Kidney (tissue), 14 donors: ENCODE measurements around the gene HEMGN. TPM values are rescaled to one million over a fixed set of nuclear protein-coding genes. Genes with fewer than 3 reads are reported as not detected.

Experiments
- DNase-seq, 5 donors: peaks; one replicate each; pipeline ENCODE4 v3.0.0-alpha.2; 2013 to 2020
- FAIRE-seq: peaks from 2 replicates; lab custom pipeline; 2012; peaks lifted over from hg19 to GRCh38; lab: Jason Lieb, UNC
- H3K27ac ChIP-seq, 2 donors: one replicate each; pipeline ENCODE4 v1.7.0; 2013; ENCODE audit warnings: low read depth in 2 of 2, low read length in 2 of 2, inconsistent platforms in 1 of 2
- H3K27me3 ChIP-seq: one replicate; pipeline ENCODE4 v1.7.1; 2013; ENCODE audit warnings: low read length, inconsistent platforms; ENCODE audit not compliant: control insufficient read depth, insufficient read depth
- H3K36me3 ChIP-seq, 3 donors: one replicate each; pipeline versions ENCODE4 v1.7.0 to v1.7.1; 2013; ENCODE audit warnings: low read length in 3 of 3, control low read depth in 1 of 3, inconsistent platforms in 1 of 3; ENCODE audit not compliant: insufficient read depth in 3 of 3, control insufficient read depth in 2 of 3
- H3K4me1 ChIP-seq, 3 donors: one replicate each; pipeline versions ENCODE4 v1.7.0 to v1.7.1; 2013; ENCODE audit warnings: low read length in 3 of 3, inconsistent platforms in 1 of 3, low read depth in 1 of 3; ENCODE audit not compliant: control insufficient read depth in 2 of 3, insufficient read depth in 2 of 3
- H3K4me3 ChIP-seq, 3 donors: one replicate each; pipeline versions ENCODE4 v1.7.0 to v1.8.1; 2013; ENCODE audit warnings: low read length in 3 of 3, control low read depth in 1 of 3, inconsistent platforms in 1 of 3
- H3K9ac ChIP-seq, 3 donors: one replicate each; pipeline versions ENCODE4 v1.7.0 to v1.7.1; 2013; ENCODE audit warnings: low read length in 3 of 3, control low read depth in 1 of 3, inconsistent platforms in 1 of 3
- H3K9me3 ChIP-seq, 3 donors: one replicate each; pipeline versions ENCODE4 v1.7.0 to v1.7.1; 2013; ENCODE audit warnings: low read length in 3 of 3, control low read depth in 1 of 3, inconsistent platforms in 1 of 3; ENCODE audit not compliant: control insufficient read depth in 2 of 3, insufficient read depth in 1 of 3
- CTCF ChIP-seq: IDR thresholded peaks from 3 replicates; pipeline ENCODE4 v1.5.1; 2012; ENCODE audit warnings: mild to moderate bottlenecking, moderate library complexity, borderline replicate concordance; ENCODE audit not compliant: insufficient read depth; ENCODE audit errors: extremely low read depth
- intact Hi-C: fragments of 100-400 bp; cut with DNase I; formaldehyde crosslinking; loops from one replicate; pipeline ENCODE4 v1.11.1; 2022
- polyA plus RNA-seq: library from polyadenylated mRNA; stranded (reverse); fragments of 350-450 nt; fragmentation: Illumina TruSeq; extraction: RNeasy Lipid Tissue Mini Kit (QIAGEN cat#74804); gene quantifications from one replicate; pipeline ENCODE4 v1.2.3, GENCODE V29; 2014; ENCODE audit warnings: low read depth, low replicate concordance; ENCODE audit not compliant: insufficient read depth
- total RNA-seq: library from RNA; stranded (reverse); fragmentation: NEBNext Ultra II Directional; extraction: Animal tissue kit (Norgen Biotek cat#: 25700); gene quantifications from one replicate; pipeline ENCODE4 v1.2.1, GENCODE V29; 2021
- donor health status: control.
- donor health status: control.
- donor health status: control.
- donor health status: control.
- donor health status: control.
- donor health status: DM: yes; HTN: yes; CAD: no.
- donor health status: Normal renal cell carcinoma (clear cell type).

The HEMGN gene
- total and polyA plus RNA-seq, 2 donors from 2014 or later: 0.16 TPM; not detected in 1

- intact Hi-C loops: no loop called here
- FAIRE-seq (no peak), DNase-seq (no peak)
- Histone ChIP-seq H3K9ac (no peak overlapping the region), H3K27me3 (no peaks in the 10 kb centered on the region), H3K9me3 (peaks cover 0 to 5% (median 0%) of the 10 kb centered on the region in 3 donors), H3K36me3 (no peaks in the 10 kb centered on the region), H3K4me1 (no peaks in the 10 kb centered on the region), H3K4me3 (no peak overlapping the region), H3K27ac (no peak overlapping the region)
- no peak for TF ChIP-seq CTCF
Measured at GRCh38 chr9:97895211-97895610, 42.8 kb downstream of the HEMGN start.

DNA sequence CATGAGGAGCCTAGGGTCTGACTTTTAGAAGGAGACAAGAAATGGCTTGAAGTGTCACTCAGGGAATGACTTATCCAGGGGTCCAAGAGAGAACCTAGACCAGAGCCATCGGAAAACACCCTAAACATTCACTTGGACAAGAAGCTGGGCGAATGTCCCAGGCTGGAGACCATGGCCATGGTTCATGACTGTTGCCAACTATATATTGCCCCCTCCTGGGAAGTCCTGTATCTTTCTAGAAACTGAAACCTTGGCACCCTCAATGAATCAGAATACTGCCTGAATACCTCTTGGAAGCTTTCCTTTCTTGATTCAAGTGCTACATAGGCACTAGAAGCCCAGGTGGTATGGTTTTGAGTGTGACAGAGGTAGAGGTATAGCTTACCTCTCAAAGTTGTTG, 45.6 kb downstream of the HEMGN start:
- H3K27ac ChIP-seq: no peak overlapping the region
- no peak for TF ChIP-seq CTCF
- no peak for FAIRE-seq
- H3K9me3 ChIP-seq: peaks cover 0 to 5% (median 0%) of the 10 kb centered on the region in 3 donors
- no peak overlapping the region for H3K9ac ChIP-seq
- H3K4me3 ChIP-seq: no peak overlapping the region
- intact Hi-C loops: no loop called here
- H3K4me1 ChIP-seq: no peaks in the 10 kb centered on the region
- H3K36me3 ChIP-seq: no peaks in the 10 kb centered on the region
- no peak for DNase-seq
- no peaks in the 10 kb centered on the region for H3K27me3 ChIP-seq

DNA sequence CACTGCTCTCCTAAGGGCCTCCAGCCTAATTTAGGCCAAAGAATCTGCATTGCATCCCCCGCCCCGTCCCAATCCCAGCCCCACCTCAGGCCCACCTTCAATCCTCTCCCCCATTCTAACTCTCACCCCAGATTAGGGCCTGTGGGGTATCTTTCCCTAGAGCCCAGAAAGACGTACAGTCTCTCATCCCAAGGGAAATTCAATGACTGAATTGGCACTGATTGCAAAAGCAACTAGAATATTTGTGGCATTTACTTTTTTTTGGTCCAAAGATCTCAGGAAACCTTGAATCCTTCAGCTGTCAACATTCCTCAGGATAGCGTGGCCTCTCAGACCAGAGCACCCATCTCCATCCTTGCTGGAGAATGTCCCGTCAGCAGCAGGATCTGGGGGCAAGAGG, 46.2 kb downstream of the HEMGN start:
- DNase-seq: no peak
- Histone ChIP-seq H3K27ac (no peak overlapping the region), H3K36me3 (no peaks in the 10 kb centered on the region), H3K4me3 (no peak overlapping the region), H3K9me3 (peaks cover 0 to 5% (median 0%) of the 10 kb centered on the region in 3 donors), H3K4me1 (no peaks in the 10 kb centered on the region), H3K27me3 (no peaks in the 10 kb centered on the region), H3K9ac (no peak overlapping the region)
- no peak for FAIRE-seq
- TF ChIP-seq CTCF: no peak
- intact Hi-C loops: no loop called here
